Measurements from ENCODE around the gene RAD23B. TPM values are rescaled to one million over a fixed set of nuclear protein-coding genes. Genes with fewer than 3 reads are reported as not detected.

Gene RAD23B
- total RNA-seq, 8 experiments from 2014 or later, result 75.3 to 181 (median 109) TPM

Other genes with a start within 250 kb of the RAD23B start
- 100 to 1,000 TPM in 2 of 8 experiments, 10 to 100 TPM in 2, 1 to 10 TPM in 3, under 1 TPM in 1; 0.29 to 285 (median 10.0) TPM for gene KLF4, start 206.5 kb downstream of the RAD23B start, total RNA-seq